Measurements from ENCODE around the gene DNAJB8. TPM values are rescaled to one million over a fixed set of nuclear protein-coding genes. Genes with fewer than 3 reads are reported as not detected.

Gene DNAJB8
- polyA plus RNA-seq, 1 experiment = not detected

- POLR2A ChIA-PET = interaction anchor here (0.6 kb wide), 1 partner anchor 322 kb away, joined by 10 read pairs; no protein-coding TSS in a partner anchor
- no peak for TF ChIP-seq CTCF (IDR thresholded peaks at IDR 0.05; ENCODE audit: low read depth, low read length)
- H3K27ac ChIP-seq (ENCODE audit: low read depth, low read length) = no peak overlapping the region
- no peak overlapping the region for H3K4me3 ChIP-seq (ENCODE audit: low read depth, low read length)
- CTCF ChIA-PET = interaction anchor here (0.5 to 4.7 kb wide), 6 partner anchors 70 to 258 kb away, joined by 5 to 56 read pairs (median 14); no protein-coding TSS in a partner anchor
- H3K27me3 ChIP-seq (ENCODE audit: control insufficient read depth, insufficient read depth, low read length) = peaks cover 23% of the 10 kb centered on the region
- no peaks in the 10 kb centered on the region; the same call in 1 of the 2 replicates for H3K9me3 ChIP-seq (ENCODE audit: control insufficient read depth, insufficient read depth, low read length)
- no peak for DNase-seq (ENCODE audit: low read depth, low spot score)
Measured at GRCh38 chr3:128427872-128428822, 38.5 kb downstream of the DNAJB8 start.

- Histone ChIP-seq H3K9me3 (ENCODE audit: control insufficient read depth, insufficient read depth, low read length) (no peaks in the 10 kb centered on the region; the same call in 1 of the 2 replicates), H3K4me3 (ENCODE audit: low read depth, low read length) (no peak overlapping the region), H3K27ac (ENCODE audit: low read depth, low read length) (no peak overlapping the region), H3K27me3 (ENCODE audit: control insufficient read depth, insufficient read depth, low read length) (peaks cover 18% of the 10 kb centered on the region)
- ChIA-PET POLR2A (no interaction called here), CTCF (interaction anchor here (0.7 to 4.7 kb wide), 9 partner anchors 54 to 257 kb away, joined by 4 to 56 read pairs (median 5); no protein-coding TSS in a partner anchor)
- no peak for DNase-seq (ENCODE audit: low read depth, low spot score)
- TF ChIP-seq CTCF (IDR thresholded peaks at IDR 0.05; ENCODE audit: low read depth, low read length) = no peak
Measured at GRCh38 chr3:128427175-128427857, 39.4 kb downstream of the DNAJB8 start.

- POLR2A ChIA-PET = no interaction called here
- CTCF ChIA-PET = interaction anchor here (0.7 to 4.7 kb wide), 25 partner anchors 10 to 315 kb away, joined by 3 to 56 read pairs (median 4); no protein-coding TSS in a partner anchor
- H3K27me3 ChIP-seq (ENCODE audit: control insufficient read depth, insufficient read depth, low read length) = peaks cover 9% of the 10 kb centered on the region
- no peaks in the 10 kb centered on the region; the same call in 1 of the 2 replicates for H3K9me3 ChIP-seq (ENCODE audit: control insufficient read depth, insufficient read depth, low read length)
- peak overlapping the region; percentile 43 for H3K4me3 ChIP-seq (ENCODE audit: low read depth, low read length)
- TF ChIP-seq CTCF (IDR thresholded peaks at IDR 0.05; ENCODE audit: low read depth, low read length) = peak; percentile 59
- DNase-seq (ENCODE audit: low read depth, low spot score) = no peak
- no peak overlapping the region for H3K27ac ChIP-seq (ENCODE audit: low read depth, low read length)
Measured at GRCh38 chr3:128426128-128426921, 40.4 kb downstream of the DNAJB8 start.

- no peak for DNase-seq (ENCODE audit: low read depth, low spot score)
- ChIA-PET POLR2A (no interaction called here), CTCF (interaction anchor here (0.7 to 4.7 kb wide), 20 partner anchors 9 to 315 kb away, joined by 3 to 56 read pairs (median 4); no protein-coding TSS in a partner anchor)
- TF ChIP-seq CTCF (IDR thresholded peaks at IDR 0.05; ENCODE audit: low read depth, low read length) = no peak
- no peaks in the 10 kb centered on the region; the same call in 1 of the 2 replicates for H3K9me3 ChIP-seq (ENCODE audit: control insufficient read depth, insufficient read depth, low read length)
- H3K27ac ChIP-seq (ENCODE audit: low read depth, low read length) = no peak overlapping the region
- H3K27me3 ChIP-seq (ENCODE audit: control insufficient read depth, insufficient read depth, low read length) = peaks cover 6% of the 10 kb centered on the region
- no peak overlapping the region for H3K4me3 ChIP-seq (ENCODE audit: low read depth, low read length)
Measured at GRCh38 chr3:128425846-128426127, 40.9 kb downstream of the DNAJB8 start.

Measured in AG04450 (cell line).